Tibial nerve (tissue), 4 donors: ENCODE measurements around the gene WNT3A.
"Not testable (repeated sequence)": the region's sequence is repeated elsewhere in the genome, so short reads cannot be mapped to it uniquely, and the experiment has no call there.

Experiments
- EP300 ChIP-seq, 2 donors: sonication (generic); formaldehyde crosslinking; IDR thresholded peaks; one replicate each; pipeline ENCODE4 v1.6.1; 2017; ENCODE audit warnings: antibody characterized with exemption in 2 of 2, mild to moderate bottlenecking in 1 of 2
- POLR2A ChIP-seq, 2 donors: fragments of 450-650 bp; IDR thresholded peaks; one replicate each; pipeline ENCODE4 v1.6.1; 2017; ENCODE audit warnings: antibody characterized with exemption in 2 of 2, mild to moderate bottlenecking in 2 of 2, moderate library complexity in 2 of 2
- TF ChIP-seq, protein P1 (sequence below), 5 experiments: fragments of 200-600 bp in 3 of 5; fragments of 450-650 bp in 2 of 5; sonication (generic) in 3 of 5; IDR thresholded peaks; one replicate each; pipeline ENCODE4 v1.5.1; 2016 to 2019; ENCODE audit warnings: antibody characterized with exemption in 5 of 5, mild to moderate bottlenecking in 3 of 5, moderate library complexity in 2 of 5

DNA sequence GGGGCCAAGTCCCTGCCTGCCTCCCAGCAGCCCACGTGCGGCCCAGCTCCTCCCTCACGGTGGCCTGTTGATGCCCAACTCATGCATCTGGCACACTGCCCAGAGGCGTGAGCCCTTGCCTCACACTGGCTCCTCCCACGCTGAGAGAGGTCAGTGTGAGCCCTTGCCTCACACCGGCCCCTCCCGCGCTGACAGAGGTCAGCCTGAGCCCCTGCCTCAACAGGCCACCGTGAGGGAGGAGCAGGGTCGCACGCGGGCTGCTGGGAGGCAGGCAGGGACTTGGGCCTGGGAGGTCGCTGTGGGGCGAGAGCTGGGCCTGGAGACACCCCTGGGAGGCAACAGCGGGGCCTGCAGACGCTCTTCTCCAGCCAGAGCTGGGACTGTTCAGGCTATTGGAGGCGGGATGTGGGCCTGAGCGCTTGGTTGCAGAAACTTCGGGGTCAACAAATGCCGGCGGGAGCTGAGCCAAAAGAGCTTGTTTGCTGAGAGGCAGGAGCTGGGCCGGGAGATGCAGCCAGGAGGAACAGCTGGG lies 33.9 kb upstream of the WNT3A start:
- TF ChIP-seq, protein P1, sequence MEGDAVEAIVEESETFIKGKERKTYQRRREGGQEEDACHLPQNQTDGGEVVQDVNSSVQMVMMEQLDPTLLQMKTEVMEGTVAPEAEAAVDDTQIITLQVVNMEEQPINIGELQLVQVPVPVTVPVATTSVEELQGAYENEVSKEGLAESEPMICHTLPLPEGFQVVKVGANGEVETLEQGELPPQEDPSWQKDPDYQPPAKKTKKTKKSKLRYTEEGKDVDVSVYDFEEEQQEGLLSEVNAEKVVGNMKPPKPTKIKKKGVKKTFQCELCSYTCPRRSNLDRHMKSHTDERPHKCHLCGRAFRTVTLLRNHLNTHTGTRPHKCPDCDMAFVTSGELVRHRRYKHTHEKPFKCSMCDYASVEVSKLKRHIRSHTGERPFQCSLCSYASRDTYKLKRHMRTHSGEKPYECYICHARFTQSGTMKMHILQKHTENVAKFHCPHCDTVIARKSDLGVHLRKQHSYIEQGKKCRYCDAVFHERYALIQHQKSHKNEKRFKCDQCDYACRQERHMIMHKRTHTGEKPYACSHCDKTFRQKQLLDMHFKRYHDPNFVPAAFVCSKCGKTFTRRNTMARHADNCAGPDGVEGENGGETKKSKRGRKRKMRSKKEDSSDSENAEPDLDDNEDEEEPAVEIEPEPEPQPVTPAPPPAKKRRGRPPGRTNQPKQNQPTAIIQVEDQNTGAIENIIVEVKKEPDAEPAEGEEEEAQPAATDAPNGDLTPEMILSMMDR (IDR thresholded peaks at IDR 0.05): not testable (repeated sequence)
- not testable (repeated sequence) for TF ChIP-seq POLR2A, EP300 (IDR thresholded peaks at IDR 0.05)
